ENCODE measurements around the gene CPHXL.

The CPHXL gene

GRCh38 chr16:75697571-75697970 lies 28.7 kb downstream of the CPHXL start:
- no peak for DNase-seq

DNA sequence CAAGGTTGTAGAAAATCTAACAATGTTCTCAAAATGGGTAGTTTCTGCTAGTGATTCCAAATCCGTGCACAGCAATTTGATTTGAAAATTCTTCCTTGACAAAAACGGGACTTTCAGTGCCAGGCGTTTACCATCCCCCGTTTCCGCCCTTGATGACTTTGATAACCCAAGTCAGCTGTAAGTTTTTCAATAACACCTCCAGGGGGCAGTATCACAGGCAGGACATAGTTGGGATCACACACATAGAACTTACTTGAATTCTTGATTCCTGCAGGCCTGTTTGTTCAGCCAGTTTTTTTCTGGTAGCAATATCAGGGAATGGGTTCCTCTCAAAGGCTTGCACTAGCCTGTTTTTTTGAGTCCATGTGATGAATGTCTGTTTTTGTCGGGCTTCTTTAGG lies 30.6 kb downstream of the CPHXL start:
- DNase-seq = no peak

DNA sequence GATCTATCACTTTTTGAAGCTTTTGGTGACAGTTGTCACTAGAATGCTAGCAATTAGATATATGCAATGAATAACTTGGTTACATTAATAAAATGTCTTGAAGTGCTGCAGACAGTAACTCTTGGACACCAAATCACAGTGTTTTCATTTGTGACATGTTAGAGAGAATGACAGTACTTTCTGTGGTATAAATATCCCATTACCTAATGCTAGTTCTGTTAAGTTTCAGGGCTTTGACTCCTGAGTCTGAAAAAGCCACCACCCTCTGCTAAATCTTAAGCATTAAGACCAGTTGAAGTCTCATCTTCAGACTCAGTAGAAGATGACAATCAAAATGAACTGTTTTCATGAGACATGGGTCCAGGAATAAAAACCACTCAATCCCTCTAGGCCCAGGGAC lies 38.9 kb downstream of the CPHXL start:
- no peak for DNase-seq

DNA sequence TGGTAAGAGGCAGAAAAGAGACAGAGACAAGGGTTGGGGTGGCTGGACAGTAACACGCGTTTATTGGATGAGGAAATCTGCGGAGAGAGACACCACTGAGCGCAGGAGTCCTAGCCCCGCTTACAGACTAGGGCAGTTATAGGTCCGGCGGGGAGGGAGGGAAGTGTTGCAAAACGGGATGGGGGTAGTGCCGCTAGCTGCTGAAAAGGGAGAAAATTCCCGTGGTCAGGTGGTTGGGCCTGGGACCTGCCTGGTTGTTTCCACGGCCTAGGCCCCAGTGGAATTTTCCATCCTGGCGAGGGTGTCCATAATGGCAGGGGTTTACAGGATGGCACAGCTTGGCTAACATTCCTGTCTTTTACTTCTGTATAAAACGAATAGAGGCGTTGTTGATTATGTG lies 44.0 kb downstream of the CPHXL start:
- no peak for DNase-seq

GRCh38 chr16:75679366-75679765 lies 46.9 kb downstream of the CPHXL start:
- DNase-seq = no peak

DNA sequence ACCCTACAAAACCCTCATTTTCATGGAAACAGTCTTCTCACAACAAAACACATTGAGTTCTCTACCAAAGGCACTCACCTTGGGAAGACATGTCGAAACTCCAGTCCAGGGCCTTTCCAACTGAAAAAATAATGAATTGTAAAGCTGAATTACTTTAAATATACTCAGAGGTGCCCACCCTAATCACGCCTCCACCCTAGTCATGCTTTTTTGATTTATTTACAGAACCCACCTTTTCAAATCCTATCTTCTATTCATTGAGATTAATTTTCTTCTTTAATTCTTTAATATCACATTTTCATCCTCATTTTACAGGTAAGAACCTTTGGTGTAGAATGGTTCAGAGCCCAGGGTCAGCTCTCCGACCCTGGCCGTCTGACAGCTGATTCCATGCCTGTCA lies 49.4 kb downstream of the CPHXL start, which contains the start of gene CPHXL2:
CPHXL2 (minus strand) TSS at position 101 of the 400 bp plus-strand sequence; CDS start at position 91, 10 bp downstream.
- DNase-seq = no peak

- DNase-seq = no peak
Measured at GRCh38 chr16:75667503-75667902, 58.8 kb downstream of the CPHXL start.
